ENCODE measurements around the gene ENOSF1.

Gene ENOSF1

GRCh38 chr18:629269-630150, 82.9 kb downstream of the ENOSF1 start:
- DNase-seq = no peak

GRCh38 chr18:627231-627630, 85.2 kb downstream of the ENOSF1 start:
- no peak for DNase-seq

- DNase-seq = no peak
Measured at GRCh38 chr18:623761-624620, 88.4 kb downstream of the ENOSF1 start.

GRCh38 chr18:622289-622688, 90.1 kb downstream of the ENOSF1 start:
- DNase-seq = no peak

- DNase-seq = no peak
Measured at GRCh38 chr18:621291-622043, 91.0 kb downstream of the ENOSF1 start.

Measured in cerebellar nuclear complex (tissue), 1 donor.